ENCODE measurements around the gene FBXW4. TPM values are rescaled to one million over a fixed set of nuclear protein-coding genes. Genes with fewer than 3 reads are reported as not detected.

The FBXW4 gene
- total and polyA plus RNA-seq, 2 of the 8 experiments (the other 6 are each of a cell fraction or from before 2014, with no cell fraction given): 29.0 to 32.8 TPM

DNA sequence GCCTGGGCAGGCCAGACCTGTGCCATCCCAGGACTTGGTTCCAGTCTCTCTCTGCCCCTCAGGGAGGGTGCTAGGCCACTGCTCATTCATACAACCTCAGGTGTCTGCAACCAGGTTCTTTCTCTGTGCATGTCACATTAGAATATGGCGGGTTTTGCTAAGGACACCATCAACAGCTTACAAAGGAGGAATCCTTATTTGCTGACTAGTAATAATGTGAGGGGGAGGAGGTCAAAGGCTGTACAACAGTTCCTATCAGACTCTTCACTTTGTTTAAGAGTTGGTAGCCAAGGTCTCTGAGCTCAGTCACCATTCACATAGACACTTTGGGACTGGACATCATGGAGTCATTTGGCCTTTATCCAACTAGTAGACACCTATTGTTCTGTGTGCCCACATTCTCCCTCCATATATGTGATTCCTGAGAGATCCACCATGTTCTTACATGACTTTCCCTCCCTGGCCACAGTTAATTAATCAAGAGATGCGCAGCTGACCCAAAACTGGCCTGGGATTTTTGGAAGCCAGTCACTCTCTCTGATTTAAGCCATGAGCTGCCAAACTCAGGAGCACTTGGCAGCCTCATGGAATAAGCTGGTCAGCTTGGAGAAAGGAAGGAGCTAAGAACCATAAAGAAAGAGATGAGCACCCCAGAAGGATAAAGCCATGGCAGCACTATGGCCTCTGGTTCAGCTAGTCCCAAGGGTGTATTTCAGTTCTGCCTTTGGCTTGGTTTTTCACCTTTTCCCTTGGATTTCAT, 55.6 kb downstream of the FBXW4 start:
- Histone ChIP-seq H3K27ac (ENCODE audit: low read depth, low read length) (no peak overlapping the region), H2BK15ac (ENCODE audit: low read length) (no peak overlapping the region), H3K14ac (ENCODE audit: insufficient read length) (no peak overlapping the region), H4K20me1 (replicated peaks in 1 of 2; ENCODE audit: control insufficient read depth in 1 of 2, insufficient read depth in 2 of 2, low read length in 2 of 2) (no peaks in the 10 kb centered on the region), H3K23me2 (ENCODE audit: low read depth, low read length) (no peaks in the 10 kb centered on the region), H3K9ac (replicated peaks in 1 of 4; ENCODE audit: extremely low read depth in 1 of 4, low read depth in 3 of 4, low read length in 3 of 4) (no peak overlapping the region), H3K56ac (replicated peaks; ENCODE audit: insufficient read length, low read depth, low read length) (no peak overlapping the region), H2BK20ac (ENCODE audit: low read length) (no peak overlapping the region), H3K36me3 (ENCODE audit: control insufficient read depth in 2 of 4, insufficient read depth in 4 of 4, low read length in 3 of 4) (peaks cover 0 to 6% (median 0%) of the 10 kb centered on the region in 4 experiments; a peak in 1 of 8 replicates), H3K4me2 (ENCODE audit: insufficient read depth in 1 of 2, low read depth in 2 of 2, low read length in 2 of 2) (no peak overlapping the region), H4K91ac (replicated peaks; ENCODE audit: insufficient read length, low read length) (no peak overlapping the region), H3K4me1 (replicated peaks in 1 of 4; ENCODE audit: control insufficient read depth in 3 of 4, insufficient read depth in 4 of 4, low read length in 3 of 4) (peaks cover 8 to 16% (median 15%) of the 10 kb centered on the region in 4 experiments), H3K9me3 (ENCODE audit: insufficient read depth in 2 of 2, low read depth in 1 of 2, low read length in 1 of 2) (peaks cover 4 to 7% of the 10 kb centered on the region in 2 experiments; a peak in 1 of 4 replicates), H3K18ac (ENCODE audit: extremely low read depth, low read length) (no peak overlapping the region), H2BK120ac (replicated peaks; ENCODE audit: low read depth, low read length) (no peak overlapping the region), H3K4ac (replicated peaks; ENCODE audit: insufficient read length, low read depth, low read length) (no peak overlapping the region), H3K4me3 (ENCODE audit: extremely low read depth in 1 of 4, insufficient read depth in 2 of 4, low read depth in 3 of 4, low read length in 4 of 4) (no peak overlapping the region), H2BK12ac (ENCODE audit: low read depth, low read length) (no peak overlapping the region), H2AK5ac (ENCODE audit: low read depth, low read length) (no peak overlapping the region), H2AFZ (ENCODE audit: low read length) (no peak overlapping the region), H3K23ac (ENCODE audit: insufficient read length) (no peak overlapping the region), H3K79me2 (ENCODE audit: control insufficient read depth in 1 of 2, insufficient read depth in 2 of 2, low read length in 2 of 2) (no peaks in the 10 kb centered on the region), H4K8ac (ENCODE audit: extremely low read depth, insufficient read depth, low read length) (no peak overlapping the region), H4K5ac (ENCODE audit: insufficient read length, low read depth, low read length) (no peak overlapping the region), H3K27me3 (replicated peaks in 1 of 4; ENCODE audit: control insufficient read depth in 3 of 4, extremely low read depth in 1 of 4, insufficient read depth in 3 of 4, low read length in 3 of 4) (no peaks in the 10 kb centered on the region), H3K79me1 (ENCODE audit: low read depth, low read length) (no peaks in the 10 kb centered on the region), H2BK5ac (ENCODE audit: low read depth, low read length) (no peak overlapping the region)
- WGBS, 2 experiments (ENCODE audit: extremely low coverage in 1 of 2, insufficient coverage in 1 of 2, insufficient read length in 1 of 2, insufficient replicate concordance in 2 of 2, low coverage in 1 of 2, low lambda C conversion rate in 2 of 2, missing lambda C conversion rate in 1 of 2): 91% methylated on average over 2 of the region's 2 CpGs; no CpG with 5 or more reads in 1 of the 2 experiments
- POLR2A ChIA-PET (ENCODE audit: partially characterized antibody): interaction anchor here (0.6 to 0.9 kb wide), 3 partner anchors 26 to 179 kb away, joined by 3 read pairs; partner anchors contain the start of gene OGA
- no peak for FAIRE-seq
- DNase-seq (ENCODE audit: low read depth in 1 of 2, low spot score in 2 of 2): no peak
- CTCF ChIA-PET (ENCODE audit: partially characterized antibody): interaction anchor here (0.8 to 1.7 kb wide), 7 partner anchors 10 to 142 kb away, joined by 3 to 8 read pairs (median 3); no protein-coding TSS in a partner anchor
- TF ChIP-seq, protein P1, sequence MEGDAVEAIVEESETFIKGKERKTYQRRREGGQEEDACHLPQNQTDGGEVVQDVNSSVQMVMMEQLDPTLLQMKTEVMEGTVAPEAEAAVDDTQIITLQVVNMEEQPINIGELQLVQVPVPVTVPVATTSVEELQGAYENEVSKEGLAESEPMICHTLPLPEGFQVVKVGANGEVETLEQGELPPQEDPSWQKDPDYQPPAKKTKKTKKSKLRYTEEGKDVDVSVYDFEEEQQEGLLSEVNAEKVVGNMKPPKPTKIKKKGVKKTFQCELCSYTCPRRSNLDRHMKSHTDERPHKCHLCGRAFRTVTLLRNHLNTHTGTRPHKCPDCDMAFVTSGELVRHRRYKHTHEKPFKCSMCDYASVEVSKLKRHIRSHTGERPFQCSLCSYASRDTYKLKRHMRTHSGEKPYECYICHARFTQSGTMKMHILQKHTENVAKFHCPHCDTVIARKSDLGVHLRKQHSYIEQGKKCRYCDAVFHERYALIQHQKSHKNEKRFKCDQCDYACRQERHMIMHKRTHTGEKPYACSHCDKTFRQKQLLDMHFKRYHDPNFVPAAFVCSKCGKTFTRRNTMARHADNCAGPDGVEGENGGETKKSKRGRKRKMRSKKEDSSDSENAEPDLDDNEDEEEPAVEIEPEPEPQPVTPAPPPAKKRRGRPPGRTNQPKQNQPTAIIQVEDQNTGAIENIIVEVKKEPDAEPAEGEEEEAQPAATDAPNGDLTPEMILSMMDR (IDR thresholded peaks at IDR 0.05; ENCODE audit: control extremely low read depth in 1 of 3, insufficient read depth in 1 of 3, low read depth in 1 of 3, low read length in 3 of 3): no peak
- TF ChIP-seq PHF8 (conservative IDR thresholded peaks at IDR 0.05; ENCODE audit: low read depth, low read length) (no peak), HDAC2 (IDR thresholded peaks at IDR 0.05; ENCODE audit: borderline replicate concordance in 1 of 2, low read depth in 2 of 2, low read length in 2 of 2) (no peak), SIN3A (conservative IDR thresholded peaks at IDR 0.05 in 1 of 2, IDR thresholded peaks at IDR 0.05 in 1 of 2; ENCODE audit: low read depth in 1 of 2, low read length in 2 of 2) (no peak), SIRT6 (IDR thresholded peaks at IDR 0.05; ENCODE audit: low read length) (no peak), CBX8 (IDR thresholded peaks at IDR 0.05; ENCODE audit: borderline replicate concordance, low read depth, low read length) (no peak), TCF12 (IDR thresholded peaks at IDR 0.05; ENCODE audit: low read depth, low read length) (no peak)
- TF ChIP-seq, protein P2, sequence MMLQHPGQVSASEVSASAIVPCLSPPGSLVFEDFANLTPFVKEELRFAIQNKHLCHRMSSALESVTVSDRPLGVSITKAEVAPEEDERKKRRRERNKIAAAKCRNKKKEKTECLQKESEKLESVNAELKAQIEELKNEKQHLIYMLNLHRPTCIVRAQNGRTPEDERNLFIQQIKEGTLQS (IDR thresholded peaks at IDR 0.05; ENCODE audit: insufficient read depth, low read depth, low read length): no peak

Measured in H1 (cell line).